ENCODE measurements around the gene MYL12A. TPM values are rescaled to one million over a fixed set of nuclear protein-coding genes. Genes with fewer than 3 reads are reported as not detected.

The MYL12A gene
- total RNA-seq, 1 experiment from 2014 or later: 230 TPM

GRCh38 chr18:3254725-3255124, 7.1 kb downstream of the MYL12A start (continued):
- TF ChIP-seq ARID4B (CRISPR knock-in tag; IDR thresholded peaks at IDR 0.05; ENCODE audit: borderline replicate concordance): no peak
- TF ChIP-seq MYBL2 (CRISPR knock-in tag; IDR thresholded peaks at IDR 0.05): no peak
- no peak for TF ChIP-seq ZNF532 (CRISPR knock-in tag; IDR thresholded peaks at IDR 0.05; ENCODE audit: borderline replicate concordance)
- no peak for TF ChIP-seq E2F4 (CRISPR knock-in tag; IDR thresholded peaks at IDR 0.05; ENCODE audit: borderline replicate concordance, low read depth)
- no peak for TF ChIP-seq JUN (CRISPR knock-in tag; IDR thresholded peaks at IDR 0.05)
- no peak for TF ChIP-seq ESRRA (CRISPR knock-in tag; IDR thresholded peaks at IDR 0.05; ENCODE audit: borderline replicate concordance)
- TF ChIP-seq SMAD3 (CRISPR knock-in tag; IDR thresholded peaks at IDR 0.05; ENCODE audit: borderline replicate concordance): no peak

GRCh38 chr18:3255611-3256165, 8.1 kb downstream of the MYL12A start:
- peaks cover 8% of the 10 kb centered on the region for H3K4me1 Mint-ChIP-seq
- CTCF ChIA-PET: no interaction called here
- DNase-seq (ENCODE audit: low spot score): no peak
- ATAC-seq: no peak
- peak overlapping the region; percentile 4; the same call in 1 of the 2 replicates for H3K27ac Mint-ChIP-seq
- peaks cover 49% of the 10 kb centered on the region for H3K36me3 Mint-ChIP-seq
- no peaks in the 10 kb centered on the region for H3K9me3 Mint-ChIP-seq
- POLR2A ChIA-PET: interaction anchor here (1.2 kb wide), 1 partner anchor 348 kb away, joined by 3 read pairs; no protein-coding TSS in a partner anchor
- H3K4me3 Mint-ChIP-seq: no peak overlapping the region
- H3K27me3 Mint-ChIP-seq (ENCODE audit: low read depth): no peaks in the 10 kb centered on the region
- TF ChIP-seq ZNF317 (CRISPR knock-in tag; IDR thresholded peaks at IDR 0.05; ENCODE audit: borderline replicate concordance, low read depth): no peak
- no peak for TF ChIP-seq HMGXB4 (CRISPR knock-in tag; IDR thresholded peaks at IDR 0.05)
- TF ChIP-seq ZNF423 (CRISPR knock-in tag; IDR thresholded peaks at IDR 0.05): no peak
- TF ChIP-seq EMX1 (CRISPR knock-in tag; IDR thresholded peaks at IDR 0.05): no peak
- TF ChIP-seq ATF2 (CRISPR knock-in tag; IDR thresholded peaks at IDR 0.05; ENCODE audit: borderline replicate concordance, low read depth): no peak
- no peak for TF ChIP-seq E2F5 (CRISPR knock-in tag; IDR thresholded peaks at IDR 0.05)
- TF ChIP-seq MAX (CRISPR knock-in tag; IDR thresholded peaks at IDR 0.05): no peak
- no peak for TF ChIP-seq RORB (CRISPR knock-in tag; IDR thresholded peaks at IDR 0.05)
- no peak for TF ChIP-seq CREM (CRISPR knock-in tag; IDR thresholded peaks at IDR 0.05)
- no peak for TF ChIP-seq ZNF219 (CRISPR knock-in tag; IDR thresholded peaks at IDR 0.05; ENCODE audit: borderline replicate concordance)
- TF ChIP-seq NFE2L1 (CRISPR knock-in tag; IDR thresholded peaks at IDR 0.05): no peak
- no peak for TF ChIP-seq ZNF138 (CRISPR knock-in tag; conservative IDR thresholded peaks at IDR 0.05)
- TF ChIP-seq NR2C2 (CRISPR knock-in tag; IDR thresholded peaks at IDR 0.05): no peak
- no peak for TF ChIP-seq FOXK1 (CRISPR knock-in tag; IDR thresholded peaks at IDR 0.05)
- no peak for TF ChIP-seq TP53 (CRISPR knock-in tag; IDR thresholded peaks at IDR 0.05)
